Activated CD4-positive, alpha-beta T cell treated with anti-CD3 and anti-CD28 coated beads, Interleukin-2, amount 50 U/mL, for 4 hours (primary cell): Measurements from ENCODE around the gene ZNF581.

Experiments
- DNase-seq, 2 experiments: peaks; one replicate each; pipeline ENCODE4 v3.0.0-alpha.2; 2020

ZNF581 gene

GRCh38 chr19:55643003-55643886 lies at the start of gene ZNF581:
TSS of gene ZNF581 (plus strand) at chr19:55643649. CDS start at chr19:55644572, 923 bp downstream.
- DNase-seq: peak; percentile 74 to 76

GRCh38 chr19:55594996-55595545 lies 48.4 kb upstream of the ZNF581 start:
- DNase-seq: no peak

GRCh38 chr19:55596304-55596703 lies 47.1 kb upstream of the ZNF581 start:
- DNase-seq: no peak

- no peak for DNase-seq
Observed at GRCh38 chr19:55597501-55597921, 45.9 kb upstream of the ZNF581 start.

- DNase-seq: no peak
Observed at GRCh38 chr19:55598034-55598433, 45.4 kb upstream of the ZNF581 start.

- peak; percentile 89 to 90 for DNase-seq
Observed at GRCh38 chr19:55598719-55599467, 44.6 kb upstream of the ZNF581 start.

GRCh38 chr19:55599468-55599841 lies 44.0 kb upstream of the ZNF581 start, which contains the start of gene FIZ1:
TSS of gene FIZ1 (minus strand) at chr19:55599517. CDS start at chr19:55597865, 1,652 bp downstream.
- peak; percentile 96 for DNase-seq

GRCh38 chr19:55599842-55600661 lies 43.4 kb upstream of the ZNF581 start, which contains the start of gene ZNF524:
TSS of gene ZNF524 (plus strand) at chr19:55600288. CDS start at chr19:55602113, 1,825 bp downstream.
- DNase-seq: peak; percentile 76 to 78

GRCh38 chr19:55600662-55601028 lies 42.8 kb upstream of the ZNF581 start:
- DNase-seq: no peak

- no peak for DNase-seq
Observed at GRCh38 chr19:55601084-55601483, 42.4 kb upstream of the ZNF581 start.

- DNase-seq: no peak
Observed at GRCh38 chr19:55602104-55603001, 41.1 kb upstream of the ZNF581 start.

- no peak for DNase-seq
Observed at GRCh38 chr19:55603115-55603514, 40.3 kb upstream of the ZNF581 start.

- no peak for DNase-seq
Observed at GRCh38 chr19:55603581-55604292, 39.7 kb upstream of the ZNF581 start.

- peak; percentile 98 to 99 for DNase-seq
Observed at GRCh38 chr19:55605207-55605636, 38.2 kb upstream of the ZNF581 start.

- DNase-seq: peak; percentile 59 to 60
Observed at GRCh38 chr19:55605637-55606470, 37.6 kb upstream of the ZNF581 start, which contains the start of gene ZNF865. TSS of gene ZNF865 (plus strand) at chr19:55605647. CDS start at chr19:55613619, 7,972 bp downstream.

GRCh38 chr19:55606471-55606787 lies 37.0 kb upstream of the ZNF581 start:
- DNase-seq: no peak

GRCh38 chr19:55606817-55607216 lies 36.6 kb upstream of the ZNF581 start:
- no peak for DNase-seq

GRCh38 chr19:55609326-55609725 lies 34.1 kb upstream of the ZNF581 start:
- DNase-seq: no peak

- no peak for DNase-seq
Observed at GRCh38 chr19:55611300-55611982, 32.0 kb upstream of the ZNF581 start.
